Measurements from ENCODE around the gene ACKR3.

Gene ACKR3

DNA sequence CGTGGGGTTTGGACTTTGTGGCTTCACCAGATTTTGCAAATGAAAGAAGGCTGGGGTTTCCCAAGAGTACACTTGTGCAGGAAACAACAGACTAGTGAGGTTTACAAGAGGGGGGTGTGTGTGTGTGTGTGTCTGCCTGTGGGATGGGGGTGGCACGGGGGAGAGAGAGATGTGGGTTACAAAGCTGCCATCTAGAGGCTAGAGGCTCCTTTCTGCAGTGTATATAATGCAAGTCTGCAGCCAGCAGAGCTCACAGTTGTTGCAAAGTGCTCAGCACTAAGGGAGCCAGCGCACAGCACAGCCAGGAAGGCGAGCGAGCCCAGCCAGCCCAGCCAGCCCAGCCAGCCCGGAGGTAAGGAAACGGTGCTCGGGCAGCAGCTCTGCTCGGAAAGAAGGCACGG, at the start of gene ACKR3:
Gene ACKR3, plus strand, starts transcription at position 253 of the 401 bp plus-strand sequence. CDS start 10,641 bp downstream, outside the sequence.
- Histone ChIP-seq H3K9ac (ENCODE audit: low read length) (peak within 1 kb of the TSS; percentile 38), H3K4me3 (ENCODE audit: low read length) (no peak within 1 kb of the TSS), H3K36me3 (ENCODE audit: control insufficient read depth, insufficient read depth, low read length) (no peaks in the 10 kb centered on the region), H3K9me3 (ENCODE audit: control insufficient read depth, low read length) (no peaks in the 10 kb centered on the region), H3K27me3 (ENCODE audit: control insufficient read depth, insufficient read depth, low read length) (peaks cover 14% of the 10 kb centered on the region), H3K4me1 (ENCODE audit: control insufficient read depth, insufficient read depth, low read length) (peaks cover 19% of the 10 kb centered on the region)

DNA sequence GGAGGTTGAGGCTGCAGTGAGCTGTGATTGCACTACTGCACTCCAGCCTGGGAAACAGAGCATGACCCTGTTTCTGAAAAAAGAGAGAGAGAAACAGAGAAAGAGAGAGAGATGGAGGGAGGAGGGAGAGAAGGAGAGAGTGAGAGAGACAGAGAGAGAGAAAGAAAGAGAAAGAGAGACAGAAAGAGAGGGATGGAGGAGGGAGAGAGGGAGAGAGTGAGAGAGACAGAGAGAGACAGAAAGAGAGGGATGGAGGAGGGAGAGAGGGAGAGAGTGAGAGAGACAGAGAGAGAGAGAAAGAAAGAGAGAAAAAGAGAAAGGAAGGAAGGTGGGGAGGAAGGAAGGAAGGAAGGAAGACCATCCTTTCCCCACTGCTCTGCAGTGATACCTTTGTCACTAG, 48.1 kb upstream of the ACKR3 start:
- no peaks in the 10 kb centered on the region for H3K27me3 ChIP-seq (ENCODE audit: control insufficient read depth, insufficient read depth, low read length)
- no peak overlapping the region for H3K4me3 ChIP-seq (ENCODE audit: low read length)
- H3K9ac ChIP-seq (ENCODE audit: low read length) = no peak overlapping the region
- H3K4me1 ChIP-seq (ENCODE audit: control insufficient read depth, insufficient read depth, low read length) = no peaks in the 10 kb centered on the region
- no peaks in the 10 kb centered on the region for H3K9me3 ChIP-seq (ENCODE audit: control insufficient read depth, low read length)
- no peaks in the 10 kb centered on the region for H3K36me3 ChIP-seq (ENCODE audit: control insufficient read depth, insufficient read depth, low read length)

DNA sequence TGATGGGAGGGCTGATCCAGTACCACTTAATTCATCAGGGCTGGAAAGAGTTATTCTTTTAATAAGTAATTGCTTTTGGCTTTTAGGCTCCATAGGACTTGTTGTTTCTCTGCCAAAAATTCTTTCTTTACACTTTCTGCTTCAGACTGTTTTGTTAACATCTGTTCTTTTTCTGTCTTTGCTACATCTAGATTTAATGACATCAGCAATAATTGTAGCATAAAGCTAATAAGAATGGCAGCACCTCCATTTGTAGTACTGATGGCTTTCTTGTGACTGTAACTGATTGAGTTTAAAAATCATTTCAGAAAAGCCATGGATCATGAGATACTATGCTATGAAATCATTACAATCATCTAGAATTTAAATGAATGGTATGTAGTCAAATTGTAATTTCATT, 46.4 kb upstream of the ACKR3 start:
- no peaks in the 10 kb centered on the region for H3K36me3 ChIP-seq (ENCODE audit: control insufficient read depth, insufficient read depth, low read length)
- H3K9ac ChIP-seq (ENCODE audit: low read length) = no peak overlapping the region
- H3K9me3 ChIP-seq (ENCODE audit: control insufficient read depth, low read length) = no peaks in the 10 kb centered on the region
- no peaks in the 10 kb centered on the region for H3K4me1 ChIP-seq (ENCODE audit: control insufficient read depth, insufficient read depth, low read length)
- H3K4me3 ChIP-seq (ENCODE audit: low read length) = no peak overlapping the region
- no peaks in the 10 kb centered on the region for H3K27me3 ChIP-seq (ENCODE audit: control insufficient read depth, insufficient read depth, low read length)

DNA sequence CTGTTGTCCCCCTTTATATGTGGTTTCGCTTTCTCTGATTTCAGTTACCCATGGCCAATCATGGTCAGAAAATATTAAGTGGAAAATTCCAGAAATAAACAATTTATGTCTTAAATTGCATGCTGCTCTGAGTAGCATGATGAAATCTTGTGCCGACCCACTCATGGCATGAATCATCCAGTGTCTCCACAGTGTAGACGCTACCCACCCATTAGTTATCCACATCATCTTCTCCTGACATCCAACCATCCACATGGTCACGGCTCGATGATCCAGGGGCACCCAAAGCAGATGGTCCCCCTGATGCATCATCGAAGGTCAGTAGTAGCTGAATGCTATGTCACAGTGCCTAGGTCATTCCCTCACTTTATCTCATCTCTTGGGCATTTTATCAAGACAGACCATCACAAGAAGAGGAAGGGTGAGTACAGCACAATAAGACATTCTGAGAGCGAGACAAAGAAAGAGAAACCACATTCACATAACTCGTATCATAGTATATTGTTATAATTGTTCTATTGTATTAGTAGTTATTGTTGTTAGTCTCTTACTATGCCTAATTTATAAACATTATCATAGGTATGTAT, 44.1 kb upstream of the ACKR3 start:
- no peak overlapping the region for H3K9ac ChIP-seq (ENCODE audit: low read length)
- H3K4me1 ChIP-seq (ENCODE audit: control insufficient read depth, insufficient read depth, low read length) = no peaks in the 10 kb centered on the region
- no peak overlapping the region for H3K4me3 ChIP-seq (ENCODE audit: low read length)
- no peaks in the 10 kb centered on the region for H3K9me3 ChIP-seq (ENCODE audit: control insufficient read depth, low read length)
- no peaks in the 10 kb centered on the region for H3K27me3 ChIP-seq (ENCODE audit: control insufficient read depth, insufficient read depth, low read length)
- no peaks in the 10 kb centered on the region for H3K36me3 ChIP-seq (ENCODE audit: control insufficient read depth, insufficient read depth, low read length)

DNA sequence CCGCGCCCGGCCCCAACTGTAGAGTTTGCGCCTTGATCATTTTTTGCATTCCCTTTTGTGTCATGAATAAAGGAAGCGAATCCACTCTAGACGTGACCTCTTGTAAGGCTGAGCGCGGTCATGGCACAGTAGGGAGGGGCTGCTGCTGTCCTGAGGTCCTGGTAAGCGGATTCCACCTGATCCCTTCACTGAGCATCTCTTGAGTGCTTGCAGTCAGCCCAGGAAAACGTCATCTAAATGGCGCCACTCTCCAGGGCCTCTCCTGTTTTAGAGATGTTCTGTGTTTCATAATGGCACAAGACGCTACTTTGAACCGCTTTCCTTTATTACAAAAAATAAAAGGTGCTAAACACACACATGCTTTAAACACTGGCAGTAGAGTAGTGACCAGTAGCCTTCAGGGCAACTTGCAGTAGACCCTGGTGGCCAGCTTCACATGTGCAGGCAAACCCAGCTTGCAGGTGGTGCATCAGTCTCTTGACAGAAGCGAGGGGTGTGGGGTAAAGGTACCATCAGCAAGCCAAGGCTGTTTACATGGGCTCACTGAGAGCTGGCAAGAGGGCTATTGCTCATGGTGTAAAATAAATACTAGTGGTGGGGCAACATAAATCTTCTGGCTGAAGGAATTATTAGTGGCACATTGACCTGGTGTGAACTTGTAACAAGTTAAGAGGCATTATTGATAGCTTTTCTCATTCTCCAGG, 43.0 kb upstream of the ACKR3 start:
- H3K4me1 ChIP-seq (ENCODE audit: control insufficient read depth, insufficient read depth, low read length) = no peaks in the 10 kb centered on the region
- no peaks in the 10 kb centered on the region for H3K36me3 ChIP-seq (ENCODE audit: control insufficient read depth, insufficient read depth, low read length)
- H3K27me3 ChIP-seq (ENCODE audit: control insufficient read depth, insufficient read depth, low read length) = no peaks in the 10 kb centered on the region
- no peak overlapping the region for H3K4me3 ChIP-seq (ENCODE audit: low read length)
- H3K9ac ChIP-seq (ENCODE audit: low read length) = no peak overlapping the region
- H3K9me3 ChIP-seq (ENCODE audit: control insufficient read depth, low read length) = no peaks in the 10 kb centered on the region

DNA sequence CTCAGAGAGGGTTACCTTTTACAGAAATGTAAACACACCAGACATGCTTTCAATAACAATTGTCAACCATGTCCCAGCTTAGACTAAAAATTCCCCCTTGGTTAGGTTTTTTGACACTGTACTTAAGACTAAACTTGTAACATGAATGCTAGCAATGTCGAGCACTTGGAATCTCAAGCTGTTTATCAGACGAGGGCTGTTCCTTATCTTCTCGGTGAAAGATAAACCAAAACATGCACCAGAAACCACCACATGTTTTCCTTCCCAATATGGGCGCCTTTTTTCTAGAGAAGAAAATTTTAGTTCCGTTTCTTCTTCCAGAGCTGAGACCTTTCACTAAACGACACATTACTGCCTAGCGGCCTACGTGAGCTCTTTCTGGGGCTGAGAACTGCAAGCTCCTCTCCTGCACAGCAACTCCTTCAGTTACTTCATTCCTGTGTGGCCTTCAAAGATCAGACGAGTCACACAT, 42.4 kb upstream of the ACKR3 start:
- Histone ChIP-seq H3K27me3 (ENCODE audit: control insufficient read depth, insufficient read depth, low read length) (no peaks in the 10 kb centered on the region), H3K4me3 (ENCODE audit: low read length) (no peak overlapping the region), H3K36me3 (ENCODE audit: control insufficient read depth, insufficient read depth, low read length) (no peaks in the 10 kb centered on the region), H3K9ac (ENCODE audit: low read length) (no peak overlapping the region), H3K9me3 (ENCODE audit: control insufficient read depth, low read length) (no peaks in the 10 kb centered on the region), H3K4me1 (ENCODE audit: control insufficient read depth, insufficient read depth, low read length) (no peaks in the 10 kb centered on the region)

DNA sequence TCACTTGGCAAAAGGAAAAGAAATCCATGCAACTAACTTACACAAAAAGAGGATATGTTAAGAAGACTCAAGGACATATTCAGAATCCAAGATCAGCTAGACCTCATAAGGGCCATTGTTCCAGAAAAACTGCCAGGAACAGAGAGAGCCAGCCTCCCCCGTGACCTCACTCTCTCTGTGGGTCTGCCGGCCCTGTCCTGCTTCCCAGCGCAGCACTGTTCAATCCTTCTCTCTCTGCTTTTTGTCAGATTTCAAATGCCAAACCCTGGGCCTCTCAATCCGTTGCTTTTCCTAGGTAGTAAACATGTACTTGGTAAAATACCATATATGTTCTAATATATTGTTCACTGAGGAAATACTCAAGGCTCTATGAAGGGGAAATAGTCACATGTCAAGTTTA, 40.0 kb upstream of the ACKR3 start:
- no peak overlapping the region for H3K9ac ChIP-seq (ENCODE audit: low read length)
- no peaks in the 10 kb centered on the region for H3K36me3 ChIP-seq (ENCODE audit: control insufficient read depth, insufficient read depth, low read length)
- H3K4me1 ChIP-seq (ENCODE audit: control insufficient read depth, insufficient read depth, low read length) = no peaks in the 10 kb centered on the region
- H3K27me3 ChIP-seq (ENCODE audit: control insufficient read depth, insufficient read depth, low read length) = no peaks in the 10 kb centered on the region
- no peaks in the 10 kb centered on the region for H3K9me3 ChIP-seq (ENCODE audit: control insufficient read depth, low read length)
- H3K4me3 ChIP-seq (ENCODE audit: low read length) = no peak overlapping the region

DNA sequence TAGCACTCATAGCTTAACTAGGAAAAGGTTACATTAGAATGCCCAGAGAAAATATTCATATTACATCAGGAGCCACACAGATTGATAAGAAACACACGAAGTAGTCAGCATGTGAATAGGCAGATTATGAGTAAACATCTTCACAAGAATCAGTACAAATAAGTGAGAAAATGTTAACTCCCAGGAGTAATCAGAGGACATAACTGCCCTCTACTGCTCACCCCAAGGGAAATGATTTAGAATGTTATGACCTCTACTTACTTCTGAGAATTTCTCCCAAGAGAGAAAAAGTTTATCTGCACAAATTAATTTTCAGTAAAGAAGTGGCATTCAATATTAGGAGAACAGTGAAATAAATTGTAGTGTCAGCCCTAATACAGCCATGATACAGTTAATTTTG, 39.1 kb upstream of the ACKR3 start:
- Histone ChIP-seq H3K4me1 (ENCODE audit: control insufficient read depth, insufficient read depth, low read length) (no peaks in the 10 kb centered on the region), H3K9me3 (ENCODE audit: control insufficient read depth, low read length) (no peaks in the 10 kb centered on the region), H3K36me3 (ENCODE audit: control insufficient read depth, insufficient read depth, low read length) (no peaks in the 10 kb centered on the region)

DNA sequence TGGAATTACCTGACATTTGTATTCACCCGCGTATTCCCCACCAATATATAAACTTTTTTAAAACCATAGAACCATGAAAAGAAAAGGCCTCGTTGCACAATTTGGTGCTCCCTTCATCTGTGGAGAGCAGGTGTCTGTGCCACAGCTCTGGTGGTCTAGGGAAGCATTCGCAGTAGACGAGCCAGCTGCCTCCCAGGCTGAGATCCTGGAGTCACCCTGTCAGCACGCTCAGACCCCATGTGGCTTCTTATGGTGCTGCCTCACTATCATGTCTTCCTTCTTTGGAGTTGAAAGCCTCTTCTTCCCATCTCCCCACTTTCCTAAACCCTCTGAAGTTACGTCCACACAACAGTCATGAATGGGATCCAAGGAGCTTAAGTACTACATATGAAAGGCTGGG, 38.4 kb upstream of the ACKR3 start:
- Histone ChIP-seq H3K27me3 (ENCODE audit: control insufficient read depth, insufficient read depth, low read length) (no peaks in the 10 kb centered on the region), H3K4me3 (ENCODE audit: low read length) (no peak overlapping the region), H3K4me1 (ENCODE audit: control insufficient read depth, insufficient read depth, low read length) (no peaks in the 10 kb centered on the region), H3K9ac (ENCODE audit: low read length) (no peak overlapping the region), H3K36me3 (ENCODE audit: control insufficient read depth, insufficient read depth, low read length) (no peaks in the 10 kb centered on the region), H3K9me3 (ENCODE audit: control insufficient read depth, low read length) (no peaks in the 10 kb centered on the region)

More for the DNA sequence above, 39.1 kb upstream of the ACKR3 start:
- H3K27me3 ChIP-seq (ENCODE audit: control insufficient read depth, insufficient read depth, low read length) = no peaks in the 10 kb centered on the region
- H3K4me3 ChIP-seq (ENCODE audit: low read length) = no peak overlapping the region
- H3K9ac ChIP-seq (ENCODE audit: low read length) = no peak overlapping the region

DNA sequence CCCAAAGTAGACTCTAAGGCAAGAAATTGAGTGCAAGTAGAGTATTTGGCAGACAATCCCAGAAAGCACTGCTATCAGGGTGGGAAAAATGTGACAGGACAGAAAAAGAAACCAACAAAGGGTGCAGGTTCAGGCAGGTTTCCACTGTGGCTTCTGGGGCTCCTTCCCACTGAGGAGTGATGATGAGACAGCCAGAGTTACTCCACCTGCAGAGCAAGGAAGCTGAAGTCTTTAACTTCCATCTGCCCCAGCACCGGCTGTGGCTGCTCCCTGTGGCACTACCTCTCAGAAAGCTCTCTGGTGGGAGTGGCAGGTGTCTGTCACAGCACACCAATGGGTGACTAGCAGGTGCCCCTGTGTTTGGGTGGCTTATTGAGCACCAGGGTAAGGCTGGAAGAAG, 37.6 kb upstream of the ACKR3 start:
- no peaks in the 10 kb centered on the region for H3K36me3 ChIP-seq (ENCODE audit: control insufficient read depth, insufficient read depth, low read length)
- H3K4me1 ChIP-seq (ENCODE audit: control insufficient read depth, insufficient read depth, low read length) = no peaks in the 10 kb centered on the region
- no peaks in the 10 kb centered on the region for H3K27me3 ChIP-seq (ENCODE audit: control insufficient read depth, insufficient read depth, low read length)
- no peak overlapping the region for H3K9ac ChIP-seq (ENCODE audit: low read length)
- no peaks in the 10 kb centered on the region for H3K9me3 ChIP-seq (ENCODE audit: control insufficient read depth, low read length)
- H3K4me3 ChIP-seq (ENCODE audit: low read length) = no peak overlapping the region

DNA sequence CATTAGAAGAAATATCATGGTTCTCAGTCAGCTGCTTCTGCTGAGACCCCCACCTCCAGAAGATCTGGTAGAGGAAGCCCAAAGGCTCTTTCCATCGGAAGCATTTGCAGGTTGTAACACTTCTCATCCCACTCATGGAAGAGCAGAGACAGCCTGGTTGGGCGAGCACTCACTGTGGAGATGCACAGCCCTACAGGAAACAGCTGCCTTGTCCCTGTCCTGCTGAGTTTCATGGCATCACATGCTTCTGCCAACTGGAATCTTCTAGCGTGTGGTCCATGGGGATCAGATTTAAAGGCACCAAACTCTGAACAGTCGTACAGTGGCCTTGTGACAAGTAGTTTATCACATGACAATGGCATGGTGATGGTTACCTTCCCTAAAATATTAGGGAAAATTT, 36.3 kb upstream of the ACKR3 start:
- no peaks in the 10 kb centered on the region for H3K4me1 ChIP-seq (ENCODE audit: control insufficient read depth, insufficient read depth, low read length)
- no peak overlapping the region for H3K9ac ChIP-seq (ENCODE audit: low read length)
- H3K36me3 ChIP-seq (ENCODE audit: control insufficient read depth, insufficient read depth, low read length) = no peaks in the 10 kb centered on the region
- H3K27me3 ChIP-seq (ENCODE audit: control insufficient read depth, insufficient read depth, low read length) = no peaks in the 10 kb centered on the region
- H3K4me3 ChIP-seq (ENCODE audit: low read length) = no peak overlapping the region
- no peaks in the 10 kb centered on the region for H3K9me3 ChIP-seq (ENCODE audit: control insufficient read depth, low read length)

DNA sequence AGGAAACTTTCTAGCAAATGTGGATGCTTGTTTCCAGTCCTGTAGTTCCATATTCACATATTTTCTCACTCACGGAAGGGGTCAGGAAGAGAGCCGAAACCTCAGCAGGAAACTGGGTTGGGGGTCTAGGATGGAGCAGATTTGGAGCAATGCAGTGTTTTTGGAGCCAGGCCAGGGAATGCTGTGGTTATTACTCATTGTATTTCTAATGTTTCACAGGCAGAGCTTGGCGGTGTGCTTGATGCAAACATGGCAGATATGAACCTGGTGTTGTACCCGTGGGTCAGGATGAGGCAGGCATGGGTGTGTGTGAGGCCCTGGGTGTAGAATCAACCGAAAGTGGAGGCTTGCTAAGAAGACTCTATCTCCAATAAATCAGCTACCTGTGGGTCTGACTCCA, 34.6 kb upstream of the ACKR3 start:
- no peaks in the 10 kb centered on the region for H3K36me3 ChIP-seq (ENCODE audit: control insufficient read depth, insufficient read depth, low read length)
- no peaks in the 10 kb centered on the region for H3K4me1 ChIP-seq (ENCODE audit: control insufficient read depth, insufficient read depth, low read length)
- no peak overlapping the region for H3K9ac ChIP-seq (ENCODE audit: low read length)
- H3K4me3 ChIP-seq (ENCODE audit: low read length) = no peak overlapping the region
- H3K9me3 ChIP-seq (ENCODE audit: control insufficient read depth, low read length) = no peaks in the 10 kb centered on the region
- H3K27me3 ChIP-seq (ENCODE audit: control insufficient read depth, insufficient read depth, low read length) = no peaks in the 10 kb centered on the region

Measured in mucosa of stomach (tissue), 1 donor.